Endodermal cell (in vitro differentiated cells): ENCODE data around the gene KCNK1. TPM values are rescaled to one million over a fixed set of nuclear protein-coding genes. Genes with fewer than 3 reads are reported as not detected.

Experiments
- DNase-seq: peaks from one replicate; pipeline ENCODE4 v3.0.0-alpha.2; 2017
- H3K27ac ChIP-seq: 2 replicates; pipeline ENCODE4 v1.5.1; 2013; ENCODE audit warnings: mild to moderate bottlenecking, low read depth, low read length, moderate library complexity
- H3K27me3 ChIP-seq: 2 replicates; pipeline ENCODE4 v1.6.1; 2013; ENCODE audit warnings: mild to moderate bottlenecking, low read length, moderate library complexity; ENCODE audit not compliant: insufficient read depth, control insufficient read depth, poor library complexity, severe bottlenecking
- H3K36me3 ChIP-seq: 2 replicates; pipeline ENCODE4 v1.7.0; 2013; ENCODE audit warnings: mild to moderate bottlenecking, low read length, moderate library complexity; ENCODE audit not compliant: control insufficient read depth, insufficient read depth
- H3K4me1 ChIP-seq: one replicate; pipeline ENCODE4 v1.7.0; 2013; ENCODE audit warnings: low read length; ENCODE audit not compliant: control insufficient read depth, insufficient read depth
- H3K4me3 ChIP-seq: 2 replicates; pipeline ENCODE4 v1.5.1; 2013; ENCODE audit warnings: mild to moderate bottlenecking, low read length, moderate library complexity
- H3K9ac ChIP-seq: 2 replicates; pipeline ENCODE4 v1.6.1; 2013; ENCODE audit warnings: mild to moderate bottlenecking, low read length, moderate library complexity; ENCODE audit not compliant: poor library complexity, severe bottlenecking; ENCODE audit errors: extremely low read depth
- H3K9me3 ChIP-seq: 2 replicates; pipeline ENCODE4 v1.6.1; 2013; ENCODE audit warnings: mild to moderate bottlenecking, low read length, moderate library complexity; ENCODE audit not compliant: control insufficient read depth
- H3K27ac Mint-ChIP-seq: 2 replicates; pipeline ENCODE4 v1.8.0; 2020; ENCODE audit warnings: mixed read lengths
- H3K27me3 Mint-ChIP-seq: 2 replicates; pipeline ENCODE4 v1.8.0; 2021; ENCODE audit warnings: mild to moderate bottlenecking, mixed read lengths; ENCODE audit not compliant: insufficient read depth
- H3K36me3 Mint-ChIP-seq: 2 replicates; pipeline ENCODE4 v1.8.0; 2020; ENCODE audit warnings: low read depth, mixed read lengths
- H3K4me1 Mint-ChIP-seq: 2 replicates; pipeline ENCODE4 v1.8.0; 2020; ENCODE audit warnings: mixed read lengths
- H3K4me3 Mint-ChIP-seq: 2 replicates; pipeline ENCODE4 v1.8.0; 2020; ENCODE audit warnings: mild to moderate bottlenecking, moderate library complexity, mixed read lengths
- H3K9me3 Mint-ChIP-seq: 2 replicates; pipeline ENCODE4 v1.8.0; 2020; ENCODE audit warnings: mild to moderate bottlenecking, mixed read lengths
- CTCF ChIP-seq: fragments of 200-600 bp; sonication (generic); conservative IDR thresholded peaks from 2 replicates; pipeline ENCODE4 v1.5.0; 2021; ENCODE audit warnings: antibody characterized with exemption, mild to moderate bottlenecking
- WGBS, 2 experiments: methylation state at CpG; one replicate each; pipeline versions ENCODE4 v1.1.5 to v1.1.7; 2013; ENCODE audit warnings: missing lambda C conversion rate in 2 of 2, mixed read lengths in 1 of 2; ENCODE audit not compliant: insufficient coverage in 1 of 2, insufficient read length in 1 of 2; 5-methylcytosine and 5-hydroxymethylcytosine counted together
- total RNA-seq, 2 donors: library from RNA; stranded (reverse); fragmentation: NEBNext Ultra II Directional in 1 of 2; extraction: Animal tissue kit (Norgen Biotek cat#: 25700) in 1 of 2; gene quantifications; 2 replicates in 1 of 2; 3 replicates in 1 of 2; pipeline ENCODE4 v1.2.1, GENCODE V29; 2021

Gene KCNK1
- total RNA-seq, 2 donors from 2014 or later, result 50.1 to 55.7 TPM

GRCh38 chr1:233638513-233638912 lies 24.6 kb downstream of the KCNK1 start:
- Mint-ChIP-seq H3K9me3 (peaks cover 6% of the 10 kb centered on the region), H3K4me3 (no peak overlapping the region), H3K27ac (no peak overlapping the region), H3K4me1 (peaks cover 52% of the 10 kb centered on the region), H3K27me3 (no peaks in the 10 kb centered on the region), H3K36me3 (peaks cover 70% of the 10 kb centered on the region)
- no peak for TF ChIP-seq CTCF
- WGBS, 2 experiments, result 93 to 100% methylated on average over 7 of the region's 7 CpGs
- Histone ChIP-seq H3K36me3 (peaks cover 42% of the 10 kb centered on the region), H3K27me3 (no peaks in the 10 kb centered on the region), H3K9me3 (peaks cover 10% of the 10 kb centered on the region), H3K4me3 (no peak overlapping the region), H3K27ac (no peak overlapping the region), H3K9ac (no peak overlapping the region), H3K4me1 (peaks cover 9% of the 10 kb centered on the region)
- no peak for DNase-seq

DNA sequence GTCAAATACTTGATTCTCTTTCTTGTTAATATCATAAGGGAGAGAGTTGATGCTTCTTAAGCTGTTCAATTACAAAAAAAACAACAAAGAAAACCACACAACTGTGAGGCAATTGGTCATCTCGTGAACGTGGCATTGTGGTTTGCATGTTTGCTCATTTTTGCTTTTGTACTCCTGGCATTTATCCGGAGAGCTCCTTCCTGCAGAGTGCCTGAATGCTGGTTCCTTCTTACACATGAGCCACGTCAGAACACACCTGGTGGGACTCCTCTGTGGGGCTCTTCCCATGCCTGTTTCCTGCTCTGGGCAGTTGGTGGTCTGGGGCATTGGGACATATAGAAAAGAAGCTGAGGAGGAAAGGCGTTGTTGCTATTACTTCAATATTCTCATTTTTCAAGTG lies 25.7 kb downstream of the KCNK1 start:
- no peak overlapping the region for H3K4me3 Mint-ChIP-seq
- peaks cover 53% of the 10 kb centered on the region for H3K4me1 Mint-ChIP-seq
- H3K36me3 Mint-ChIP-seq, result peaks cover 74% of the 10 kb centered on the region
- no peaks in the 10 kb centered on the region for H3K27me3 Mint-ChIP-seq
- TF ChIP-seq CTCF, result no peak
- H3K27me3 ChIP-seq, result no peaks in the 10 kb centered on the region
- DNase-seq, result no peak
- peaks cover 11% of the 10 kb centered on the region for H3K4me1 ChIP-seq
- no peak overlapping the region for H3K27ac ChIP-seq
- no peak overlapping the region for H3K27ac Mint-ChIP-seq
- H3K4me3 ChIP-seq, result no peak overlapping the region
- H3K9me3 ChIP-seq, result peaks cover 20% of the 10 kb centered on the region
- peaks cover 7% of the 10 kb centered on the region for H3K9me3 Mint-ChIP-seq
- H3K36me3 ChIP-seq, result peaks cover 38% of the 10 kb centered on the region
- H3K9ac ChIP-seq, result no peak overlapping the region
- 89 to 92% methylated on average over 5 of the region's 5 CpGs for WGBS, 2 experiments

DNA sequence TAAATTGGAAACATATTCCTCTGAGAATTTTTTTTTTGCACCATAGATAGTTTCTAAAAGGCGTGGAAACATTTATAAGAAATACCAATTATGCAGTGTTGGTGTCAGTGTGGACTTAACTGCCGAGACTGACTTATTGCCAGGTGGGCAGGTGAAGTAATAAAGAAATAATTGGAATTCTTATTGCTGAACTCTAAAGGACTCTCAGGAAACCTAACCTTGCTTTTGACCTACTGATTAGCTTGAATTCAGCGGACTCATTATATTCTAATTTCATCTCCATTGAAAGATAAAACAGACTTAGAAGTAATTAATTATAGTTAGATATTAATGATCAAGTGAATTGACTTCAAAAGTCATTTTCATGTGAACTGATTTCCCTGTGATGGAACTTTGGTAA lies 26.3 kb downstream of the KCNK1 start:
- peaks cover 11% of the 10 kb centered on the region for H3K4me1 ChIP-seq
- 80 to 97% methylated on average over 2 to 3 of the region's 3 CpGs for WGBS, 2 experiments
- Mint-ChIP-seq H3K36me3 (peaks cover 76% of the 10 kb centered on the region), H3K9me3 (peaks cover 7% of the 10 kb centered on the region), H3K27ac (no peak overlapping the region), H3K4me1 (peaks cover 54% of the 10 kb centered on the region), H3K27me3 (no peaks in the 10 kb centered on the region), H3K4me3 (no peak overlapping the region)
- H3K9ac ChIP-seq, result no peak overlapping the region
- no peak for TF ChIP-seq CTCF
- H3K36me3 ChIP-seq, result peaks cover 38% of the 10 kb centered on the region
- DNase-seq, result no peak
- no peaks in the 10 kb centered on the region for H3K27me3 ChIP-seq
- peaks cover 21% of the 10 kb centered on the region for H3K9me3 ChIP-seq
- H3K4me3 ChIP-seq, result no peak overlapping the region
- no peak overlapping the region for H3K27ac ChIP-seq
